Endothelial cell of umbilical vein (primary cell): ENCODE measurements around the gene PHACTR1.

Experiments
- EZH2 ChIP-seq: IDR thresholded peaks from 2 replicates; pipeline ENCODE4 v1.6.1; 2012; ENCODE audit warnings: borderline replicate concordance, low read depth, mild to moderate bottlenecking, moderate library complexity, low read length, inconsistent platforms; ENCODE audit not compliant: severe bottlenecking
- FOS ChIP-seq: IDR thresholded peaks from 2 replicates; pipeline ENCODE4 v1.6.1; 2011; ENCODE audit warnings: mild to moderate bottlenecking, low read length, moderate library complexity, borderline replicate concordance; ENCODE audit not compliant: insufficient read depth
- GATA2 ChIP-seq: IDR thresholded peaks from 2 replicates; pipeline ENCODE4 v1.7.0; 2011; ENCODE audit warnings: low read depth, mild to moderate bottlenecking, moderate library complexity, mixed read lengths, low read length; ENCODE audit not compliant: insufficient read length, insufficient read depth
- JUN ChIP-seq: IDR thresholded peaks from 2 replicates; pipeline ENCODE4 v1.6.1; 2011; ENCODE audit warnings: borderline replicate concordance, low read depth; ENCODE audit not compliant: insufficient read length, insufficient read depth
- MYC ChIP-seq: IDR thresholded peaks from one replicate; pipeline ENCODE4 v1.6.1; 2011; ENCODE audit warnings: mild to moderate bottlenecking, low read depth, low read length
- POLR2A ChIP-seq: IDR thresholded peaks from 2 replicates; pipeline ENCODE4 v1.6.1; 2012; ENCODE audit warnings: low read depth, mild to moderate bottlenecking, control low read depth, low read length
- POLR2AphosphoS5 ChIP-seq: IDR thresholded peaks from 2 replicates; pipeline ENCODE4 v1.6.1; 2012; ENCODE audit warnings: low read depth, mild to moderate bottlenecking, control low read depth, low read length, moderate library complexity; ENCODE audit not compliant: insufficient read depth
- TF ChIP-seq, protein P1 (sequence below): IDR thresholded peaks from 2 replicates; pipeline ENCODE4 v1.6.1; 2011; ENCODE audit not compliant: insufficient read depth, insufficient read length
- TF ChIP-seq, protein P2 (sequence below), 2 donors: IDR thresholded peaks; 1 replicate in 1 of 2; 2 replicates in 1 of 2; pipeline ENCODE4 v1.5.1; 2011; ENCODE audit warnings: low read length in 2 of 2, mild to moderate bottlenecking in 2 of 2, moderate library complexity in 2 of 2, control low read depth in 1 of 2, inconsistent platforms in 1 of 2, low read depth in 1 of 2; ENCODE audit not compliant: insufficient read depth in 1 of 2; ENCODE audit errors: extremely low read depth in 1 of 2

DNA sequence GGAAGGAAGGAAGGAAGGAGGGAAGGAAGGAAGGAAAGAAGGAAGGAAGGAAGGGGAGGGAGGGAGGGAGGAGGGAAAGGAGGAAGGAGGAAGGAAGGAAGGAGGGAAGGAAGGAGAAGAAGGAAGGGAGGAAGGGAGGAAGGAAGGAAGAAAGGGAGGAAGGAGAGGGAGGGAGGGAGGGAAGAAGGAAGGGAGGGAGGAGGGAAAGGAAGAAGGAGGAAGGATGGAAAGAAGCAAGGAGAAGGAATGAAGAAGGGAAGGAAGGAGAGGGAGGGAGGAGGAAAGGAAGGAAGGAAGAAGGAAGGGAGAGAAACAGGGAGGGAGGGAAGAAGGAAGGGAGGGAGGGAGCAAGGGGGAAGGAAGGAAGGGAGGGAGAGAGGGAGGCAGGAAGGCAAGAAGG, 204.9 kb downstream of the PHACTR1 start:
- TF ChIP-seq, protein P1, sequence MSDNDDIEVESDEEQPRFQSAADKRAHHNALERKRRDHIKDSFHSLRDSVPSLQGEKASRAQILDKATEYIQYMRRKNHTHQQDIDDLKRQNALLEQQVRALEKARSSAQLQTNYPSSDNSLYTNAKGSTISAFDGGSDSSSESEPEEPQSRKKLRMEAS, result no peak
- TF ChIP-seq, protein P2, sequence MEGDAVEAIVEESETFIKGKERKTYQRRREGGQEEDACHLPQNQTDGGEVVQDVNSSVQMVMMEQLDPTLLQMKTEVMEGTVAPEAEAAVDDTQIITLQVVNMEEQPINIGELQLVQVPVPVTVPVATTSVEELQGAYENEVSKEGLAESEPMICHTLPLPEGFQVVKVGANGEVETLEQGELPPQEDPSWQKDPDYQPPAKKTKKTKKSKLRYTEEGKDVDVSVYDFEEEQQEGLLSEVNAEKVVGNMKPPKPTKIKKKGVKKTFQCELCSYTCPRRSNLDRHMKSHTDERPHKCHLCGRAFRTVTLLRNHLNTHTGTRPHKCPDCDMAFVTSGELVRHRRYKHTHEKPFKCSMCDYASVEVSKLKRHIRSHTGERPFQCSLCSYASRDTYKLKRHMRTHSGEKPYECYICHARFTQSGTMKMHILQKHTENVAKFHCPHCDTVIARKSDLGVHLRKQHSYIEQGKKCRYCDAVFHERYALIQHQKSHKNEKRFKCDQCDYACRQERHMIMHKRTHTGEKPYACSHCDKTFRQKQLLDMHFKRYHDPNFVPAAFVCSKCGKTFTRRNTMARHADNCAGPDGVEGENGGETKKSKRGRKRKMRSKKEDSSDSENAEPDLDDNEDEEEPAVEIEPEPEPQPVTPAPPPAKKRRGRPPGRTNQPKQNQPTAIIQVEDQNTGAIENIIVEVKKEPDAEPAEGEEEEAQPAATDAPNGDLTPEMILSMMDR (IDR thresholded peaks at IDR 0.05; ENCODE audit: extremely low read depth in 1 of 2, insufficient read depth in 1 of 2, low read depth in 1 of 2, low read length in 2 of 2), result no peak
- no peak for TF ChIP-seq EZH2
- TF ChIP-seq POLR2A, result no peak
- TF ChIP-seq GATA2, result no peak
- TF ChIP-seq FOS, result no peak
- TF ChIP-seq JUN, result no peak
- no peak for TF ChIP-seq MYC
- no peak for TF ChIP-seq POLR2AphosphoS5
